ENCODE measurements around the gene PIP5K1B.

The PIP5K1B gene

DNA sequence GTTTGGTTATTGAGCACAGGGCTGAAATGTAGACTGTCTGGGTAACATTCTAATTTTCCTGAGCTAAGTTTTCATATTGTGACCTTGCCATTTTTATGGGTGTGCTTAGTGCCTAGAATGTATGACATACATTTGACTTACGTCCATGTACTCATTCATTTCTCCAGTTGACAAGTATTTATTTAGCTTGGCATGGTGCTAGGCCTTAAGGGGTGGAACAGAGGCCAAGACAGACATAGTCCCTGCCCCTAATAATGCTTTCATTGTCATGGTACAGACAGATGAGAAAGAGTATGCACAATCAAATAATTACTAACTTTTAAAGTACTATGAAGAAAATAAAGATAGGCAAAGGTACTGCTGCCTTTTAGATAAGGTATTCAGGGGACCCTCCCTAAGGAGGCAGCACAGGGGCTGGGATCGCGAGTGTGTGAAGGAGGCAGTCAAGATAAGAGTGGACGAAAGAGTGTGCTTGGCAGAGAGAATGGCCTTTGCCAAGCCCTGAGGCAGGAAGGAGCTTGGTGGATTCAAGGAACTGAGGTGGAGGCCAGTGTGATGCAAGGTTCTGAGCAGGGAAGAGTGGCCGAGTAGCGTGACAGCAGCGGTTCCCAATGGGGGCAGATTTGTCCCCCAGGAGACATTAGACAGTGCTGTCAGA lies 128.0 kb downstream of the PIP5K1B start:
- H2BK120ac ChIP-seq (ENCODE audit: low read depth, low read length) = no peak overlapping the region
- H3K9me3 ChIP-seq (replicated peaks in 1 of 2; ENCODE audit: control insufficient read depth in 2 of 2, insufficient read depth in 1 of 2, low read depth in 1 of 2, low read length in 2 of 2) = no peaks in the 10 kb centered on the region
- no peak overlapping the region for H2BK5ac ChIP-seq (ENCODE audit: low read length)
- no peak overlapping the region for H3K27ac ChIP-seq (replicated peaks; ENCODE audit: low read length)
- no peaks in the 10 kb centered on the region for H3K27me3 ChIP-seq (ENCODE audit: control insufficient read depth in 3 of 3, insufficient read depth in 3 of 3, low read depth in 1 of 3, low read length in 3 of 3)
- no peak overlapping the region for H3K23ac ChIP-seq (ENCODE audit: low read depth, low read length, poor library complexity)
- H3K4me1 ChIP-seq (ENCODE audit: control insufficient read depth in 2 of 2, insufficient read depth in 1 of 2, low read depth in 1 of 2, low read length in 2 of 2) = peaks cover 0 to 14% of the 10 kb centered on the region in 2 donors
- H3K4me3 ChIP-seq (ENCODE audit: low read length in 2 of 2) = no peak overlapping the region
- no CpG with 5 or more reads among the region's 7 CpGs for WGBS, 2 donors (ENCODE audit: extremely low coverage in 2 of 2, insufficient read length in 2 of 2, insufficient replicate concordance in 1 of 2)
- H3K4me2 ChIP-seq (ENCODE audit: insufficient read depth, low read length, poor library complexity, severe bottlenecking) = no peak overlapping the region
- H4K91ac ChIP-seq (ENCODE audit: low read depth, low read length, poor library complexity) = no peak overlapping the region
- no peak overlapping the region for H2AFZ ChIP-seq (ENCODE audit: low read length)
- H4K8ac ChIP-seq (ENCODE audit: low read depth, low read length) = no peak overlapping the region
- H2BK15ac ChIP-seq (ENCODE audit: low read length) = no peak overlapping the region
- H2BK12ac ChIP-seq (ENCODE audit: low read length) = no peak overlapping the region
- peaks cover 0 to 39% of the 10 kb centered on the region in 2 donors for H3K36me3 ChIP-seq (replicated peaks in 1 of 2; ENCODE audit: control insufficient read depth in 2 of 2, insufficient read depth in 2 of 2, low read length in 2 of 2)
- peak overlapping the region; percentile 0 for H3K18ac ChIP-seq (ENCODE audit: low read length)
- H3K9ac ChIP-seq (ENCODE audit: low read depth, low read length, poor library complexity) = no peak overlapping the region
- H2AK5ac ChIP-seq (ENCODE audit: low read depth, low read length) = no peak overlapping the region
- no peak overlapping the region for H3K14ac ChIP-seq (ENCODE audit: low read length)
- H3K79me1 ChIP-seq (ENCODE audit: low read depth, low read length) = no peaks in the 10 kb centered on the region
- H3K4ac ChIP-seq (ENCODE audit: low read length) = no peak overlapping the region
- no peak for DNase-seq (ENCODE audit: low spot score)

DNA sequence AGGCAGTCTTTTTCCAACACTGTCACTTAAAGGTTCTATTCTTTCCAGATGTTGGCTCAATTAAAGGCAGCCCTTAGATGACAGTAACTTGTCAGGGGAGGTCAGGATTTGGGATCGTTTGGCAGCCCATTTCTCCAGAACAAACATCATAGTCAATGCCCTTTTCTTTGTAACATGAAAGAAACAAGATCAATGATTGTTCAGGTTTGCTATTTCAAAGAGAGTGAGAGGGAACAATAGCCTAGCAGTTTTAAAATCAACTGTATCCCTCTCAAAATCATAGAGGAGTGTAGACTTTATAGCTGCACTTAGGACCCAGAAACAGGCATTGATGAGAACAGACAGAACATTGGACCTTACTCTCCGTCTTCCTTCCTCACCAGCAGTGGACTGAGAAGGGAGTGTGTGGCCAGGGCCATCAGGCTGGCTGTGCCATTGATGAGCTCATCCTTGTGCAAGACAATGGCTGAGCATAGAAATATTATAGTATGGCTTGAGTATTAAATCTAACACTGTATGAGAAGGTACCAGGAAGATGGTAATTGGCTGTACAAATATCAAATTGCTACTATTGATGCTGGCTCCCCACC lies 130.0 kb downstream of the PIP5K1B start:
- no peaks in the 10 kb centered on the region for H3K79me1 ChIP-seq (ENCODE audit: low read depth, low read length)

DNA sequence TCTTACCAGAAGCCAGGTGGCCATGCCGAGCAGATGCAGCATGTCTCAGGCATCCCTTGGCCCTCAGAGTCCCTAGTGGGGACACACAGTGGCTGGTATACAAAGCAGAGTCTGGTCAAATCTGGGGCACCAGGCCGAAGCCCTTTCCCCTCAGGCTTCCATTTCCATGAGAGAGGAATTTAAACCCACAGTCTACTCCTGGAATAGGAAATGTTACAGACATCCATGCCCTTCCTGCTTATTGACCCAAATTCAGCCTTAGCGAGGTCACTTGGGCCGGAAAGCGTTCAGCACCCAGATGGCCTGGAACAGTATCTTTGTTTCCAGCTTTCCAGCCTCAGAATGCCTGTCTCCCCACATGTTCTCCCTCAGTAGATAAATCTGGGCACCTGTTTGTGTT lies 131.7 kb downstream of the PIP5K1B start:
- Histone ChIP-seq H2BK12ac (ENCODE audit: low read length) (no peak overlapping the region), H3K14ac (ENCODE audit: low read length) (no peak overlapping the region), H3K27me3 (ENCODE audit: control insufficient read depth in 3 of 3, insufficient read depth in 3 of 3, low read depth in 1 of 3, low read length in 3 of 3) (no peaks in the 10 kb centered on the region), H2AFZ (ENCODE audit: low read length) (no peak overlapping the region), H4K8ac (ENCODE audit: low read depth, low read length) (no peak overlapping the region), H3K9me3 (replicated peaks in 1 of 2; ENCODE audit: control insufficient read depth in 2 of 2, insufficient read depth in 1 of 2, low read depth in 1 of 2, low read length in 2 of 2) (no peaks in the 10 kb centered on the region), H3K18ac (ENCODE audit: low read length) (no peak overlapping the region), H3K23ac (ENCODE audit: low read depth, low read length, poor library complexity) (no peak overlapping the region), H3K4me3 (ENCODE audit: low read length in 2 of 2) (no peak overlapping the region), H4K91ac (ENCODE audit: low read depth, low read length, poor library complexity) (no peak overlapping the region), H2BK15ac (ENCODE audit: low read length) (no peak overlapping the region), H2AK5ac (ENCODE audit: low read depth, low read length) (no peak overlapping the region), H2BK120ac (ENCODE audit: low read depth, low read length) (no peak overlapping the region), H3K36me3 (replicated peaks in 1 of 2; ENCODE audit: control insufficient read depth in 2 of 2, insufficient read depth in 2 of 2, low read length in 2 of 2) (peaks cover 0 to 29% of the 10 kb centered on the region in 2 donors), H3K4me1 (ENCODE audit: control insufficient read depth in 2 of 2, insufficient read depth in 1 of 2, low read depth in 1 of 2, low read length in 2 of 2) (no peaks in the 10 kb centered on the region), H3K27ac (replicated peaks; ENCODE audit: low read length) (no peak overlapping the region), H3K4ac (ENCODE audit: low read length) (no peak overlapping the region), H3K9ac (ENCODE audit: low read depth, low read length, poor library complexity) (no peak overlapping the region), H2BK5ac (ENCODE audit: low read length) (no peak overlapping the region), H3K79me1 (ENCODE audit: low read depth, low read length) (no peaks in the 10 kb centered on the region), H3K4me2 (ENCODE audit: insufficient read depth, low read length, poor library complexity, severe bottlenecking) (no peak overlapping the region)
- WGBS, 2 donors (ENCODE audit: extremely low coverage in 2 of 2, insufficient read length in 2 of 2, insufficient replicate concordance in 1 of 2) = no CpG with 5 or more reads among the region's 5 CpGs
- no peak for DNase-seq (ENCODE audit: low spot score)

More for the DNA sequence above, 130.0 kb downstream of the PIP5K1B start:
- no peak overlapping the region for H3K4me2 ChIP-seq (ENCODE audit: insufficient read depth, low read length, poor library complexity, severe bottlenecking)
- H2BK12ac ChIP-seq (ENCODE audit: low read length) = no peak overlapping the region
- H3K23ac ChIP-seq (ENCODE audit: low read depth, low read length, poor library complexity) = no peak overlapping the region
- H4K91ac ChIP-seq (ENCODE audit: low read depth, low read length, poor library complexity) = no peak overlapping the region
- H2AK5ac ChIP-seq (ENCODE audit: low read depth, low read length) = no peak overlapping the region
- H2BK5ac ChIP-seq (ENCODE audit: low read length) = no peak overlapping the region
- peaks cover 0 to 6% of the 10 kb centered on the region in 2 donors for H3K4me1 ChIP-seq (ENCODE audit: control insufficient read depth in 2 of 2, insufficient read depth in 1 of 2, low read depth in 1 of 2, low read length in 2 of 2)
- H3K4me3 ChIP-seq (ENCODE audit: low read length in 2 of 2) = no peak overlapping the region
- no peak for DNase-seq (ENCODE audit: low spot score)
- H2BK15ac ChIP-seq (ENCODE audit: low read length) = no peak overlapping the region
- H3K36me3 ChIP-seq (replicated peaks in 1 of 2; ENCODE audit: control insufficient read depth in 2 of 2, insufficient read depth in 2 of 2, low read length in 2 of 2) = peaks cover 0 to 34% of the 10 kb centered on the region in 2 donors
- no peak overlapping the region for H3K4ac ChIP-seq (ENCODE audit: low read length)
- no CpG with 5 or more reads among the region's 2 CpGs for WGBS, 2 donors (ENCODE audit: extremely low coverage in 2 of 2, insufficient read length in 2 of 2, insufficient replicate concordance in 1 of 2)
- no peaks in the 10 kb centered on the region for H3K9me3 ChIP-seq (replicated peaks in 1 of 2; ENCODE audit: control insufficient read depth in 2 of 2, insufficient read depth in 1 of 2, low read depth in 1 of 2, low read length in 2 of 2)
- H3K27me3 ChIP-seq (ENCODE audit: control insufficient read depth in 3 of 3, insufficient read depth in 3 of 3, low read depth in 1 of 3, low read length in 3 of 3) = no peaks in the 10 kb centered on the region
- H3K14ac ChIP-seq (ENCODE audit: low read length) = no peak overlapping the region
- no peak overlapping the region for H4K8ac ChIP-seq (ENCODE audit: low read depth, low read length)
- H2AFZ ChIP-seq (ENCODE audit: low read length) = no peak overlapping the region
- H2BK120ac ChIP-seq (ENCODE audit: low read depth, low read length) = no peak overlapping the region
- no peak overlapping the region for H3K9ac ChIP-seq (ENCODE audit: low read depth, low read length, poor library complexity)
- H3K27ac ChIP-seq (replicated peaks; ENCODE audit: low read length) = no peak overlapping the region
- no peak overlapping the region for H3K18ac ChIP-seq (ENCODE audit: low read length)

DNA sequence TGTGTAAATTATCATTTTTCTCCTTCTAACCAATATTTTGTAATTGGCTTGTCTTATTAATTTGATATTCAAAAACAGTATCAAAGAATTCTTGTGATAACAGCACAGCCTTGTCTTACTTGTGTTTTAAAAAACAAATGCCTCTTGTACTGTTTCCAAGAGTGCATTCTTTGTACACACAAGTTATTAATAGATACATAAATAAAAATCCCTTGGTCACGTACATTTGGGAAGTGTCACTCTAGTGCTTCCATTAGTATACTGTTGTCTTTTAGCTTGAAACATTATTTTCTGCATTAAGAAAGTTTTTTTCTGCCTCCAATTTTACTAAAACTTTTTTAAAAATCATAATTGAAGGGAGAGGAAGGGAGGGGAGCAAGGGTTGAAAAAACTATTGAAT lies 133.2 kb downstream of the PIP5K1B start:
- no peak overlapping the region for H3K4me2 ChIP-seq (ENCODE audit: insufficient read depth, low read length, poor library complexity, severe bottlenecking)
- DNase-seq (ENCODE audit: low spot score) = no peak
- no peak overlapping the region for H2BK12ac ChIP-seq (ENCODE audit: low read length)
- no peak overlapping the region for H3K9ac ChIP-seq (ENCODE audit: low read depth, low read length, poor library complexity)
- no peak overlapping the region for H3K23ac ChIP-seq (ENCODE audit: low read depth, low read length, poor library complexity)
- H3K14ac ChIP-seq (ENCODE audit: low read length) = no peak overlapping the region
- peaks cover 0 to 32% of the 10 kb centered on the region in 2 donors for H3K36me3 ChIP-seq (replicated peaks in 1 of 2; ENCODE audit: control insufficient read depth in 2 of 2, insufficient read depth in 2 of 2, low read length in 2 of 2)
- H3K27ac ChIP-seq (replicated peaks; ENCODE audit: low read length) = no peak overlapping the region
- H3K27me3 ChIP-seq (ENCODE audit: control insufficient read depth in 3 of 3, insufficient read depth in 3 of 3, low read depth in 1 of 3, low read length in 3 of 3) = no peaks in the 10 kb centered on the region
- WGBS, 2 donors (ENCODE audit: extremely low coverage in 2 of 2, insufficient read length in 2 of 2, insufficient replicate concordance in 1 of 2) = no CpG with 5 or more reads among the region's 1 CpG
- no peaks in the 10 kb centered on the region for H3K79me1 ChIP-seq (ENCODE audit: low read depth, low read length)
- H2BK15ac ChIP-seq (ENCODE audit: low read length) = no peak overlapping the region
- H4K91ac ChIP-seq (ENCODE audit: low read depth, low read length, poor library complexity) = no peak overlapping the region
- H2BK120ac ChIP-seq (ENCODE audit: low read depth, low read length) = no peak overlapping the region
- no peak overlapping the region for H4K8ac ChIP-seq (ENCODE audit: low read depth, low read length)
- H3K4me1 ChIP-seq (ENCODE audit: control insufficient read depth in 2 of 2, insufficient read depth in 1 of 2, low read depth in 1 of 2, low read length in 2 of 2) = no peaks in the 10 kb centered on the region
- H2AK5ac ChIP-seq (ENCODE audit: low read depth, low read length) = no peak overlapping the region
- H3K4ac ChIP-seq (ENCODE audit: low read length) = no peak overlapping the region
- H2BK5ac ChIP-seq (ENCODE audit: low read length) = no peak overlapping the region
- H3K9me3 ChIP-seq (replicated peaks in 1 of 2; ENCODE audit: control insufficient read depth in 2 of 2, insufficient read depth in 1 of 2, low read depth in 1 of 2, low read length in 2 of 2) = no peaks in the 10 kb centered on the region
- H3K18ac ChIP-seq (ENCODE audit: low read length) = no peak overlapping the region
- H2AFZ ChIP-seq (ENCODE audit: low read length) = no peak overlapping the region
- H3K4me3 ChIP-seq (ENCODE audit: low read length in 2 of 2) = no peak overlapping the region
